HG02798 (cell line): ENCODE data around the gene AKT3.
"Not testable (repeated sequence)": the region's sequence is repeated elsewhere in the genome, so short reads cannot be mapped to it uniquely, and the experiment has no call there.

Experiments used
- ATAC-seq: cut with Tn5 transposase; IDR thresholded peaks from one replicate; pipeline ENCODE4 v1.9.1; 2021; ENCODE audit warnings: mild to moderate bottlenecking; ENCODE audit not compliant: unreplicated experiment, poor library complexity

The AKT3 gene

DNA sequence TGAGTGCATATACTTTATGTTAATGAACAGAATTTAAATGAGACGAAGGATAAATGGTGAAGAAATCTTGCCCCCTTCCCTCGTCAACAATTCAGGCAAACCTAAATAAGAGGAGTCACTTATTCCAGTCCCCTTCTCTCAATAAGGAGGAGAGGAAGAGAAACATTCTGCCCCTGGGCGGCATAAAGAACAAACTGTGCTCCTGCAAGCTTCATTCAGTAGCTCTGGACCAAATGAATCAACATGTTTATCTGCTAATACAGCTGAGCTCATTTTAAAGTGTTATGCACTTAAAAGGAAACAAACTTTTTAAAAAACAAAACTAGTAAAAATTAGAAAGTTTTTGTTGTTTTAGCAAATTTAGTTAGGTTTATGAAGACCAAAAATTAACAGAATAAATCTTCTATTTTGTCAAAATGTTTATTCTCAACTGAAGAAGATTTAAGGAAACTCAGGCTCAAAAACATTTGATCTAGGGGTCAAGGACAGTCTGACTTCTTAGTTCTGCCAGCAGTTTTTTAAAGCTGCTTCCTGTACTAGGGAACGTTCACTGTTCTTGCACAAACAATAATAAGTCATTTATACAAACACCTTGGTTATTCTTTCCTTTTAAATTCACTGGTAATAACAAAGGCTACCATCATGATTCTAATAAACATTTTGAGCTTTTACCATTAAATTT lies 58.3 kb downstream of the AKT3 start:
- ATAC-seq: no peak

DNA sequence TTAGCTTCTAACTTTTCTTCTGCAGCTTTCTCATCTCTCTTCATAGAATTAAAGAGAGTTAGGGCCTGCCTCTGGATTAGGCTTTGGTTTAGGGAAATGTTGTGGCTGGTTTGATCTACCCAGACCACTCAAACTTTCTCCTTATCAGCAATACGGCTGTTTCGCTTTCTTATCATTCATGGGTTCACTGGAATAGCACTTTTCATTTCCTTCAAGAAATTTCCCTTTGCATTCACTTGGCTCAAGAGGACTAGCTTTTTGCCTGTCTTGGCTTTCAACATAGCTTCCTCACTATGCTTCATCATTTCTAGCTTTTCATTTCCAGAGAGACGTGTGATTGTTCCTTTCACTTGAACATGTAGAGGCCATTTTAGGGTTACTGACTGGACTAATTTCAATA lies 59.6 kb downstream of the AKT3 start:
- ATAC-seq: no peak

DNA sequence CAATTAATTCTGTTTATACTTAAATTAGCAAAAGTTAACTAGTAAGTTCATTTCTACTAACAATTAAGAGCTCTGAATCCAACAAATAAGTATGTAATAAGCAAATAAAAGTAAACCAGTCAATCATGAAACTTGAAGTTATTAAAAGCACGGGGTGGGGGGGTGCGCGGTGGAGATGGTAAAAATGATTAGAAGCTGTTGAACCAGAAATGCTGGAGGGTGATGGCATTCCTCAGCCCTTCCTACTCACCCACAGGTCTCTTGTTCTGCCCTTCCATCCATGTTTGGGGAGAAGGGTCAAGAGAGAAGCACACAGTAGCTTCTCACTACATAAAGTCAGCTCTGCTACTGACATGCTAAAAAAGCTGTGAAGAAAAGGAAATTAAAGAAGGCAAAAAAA lies 63.5 kb downstream of the AKT3 start:
- no peak for ATAC-seq

DNA sequence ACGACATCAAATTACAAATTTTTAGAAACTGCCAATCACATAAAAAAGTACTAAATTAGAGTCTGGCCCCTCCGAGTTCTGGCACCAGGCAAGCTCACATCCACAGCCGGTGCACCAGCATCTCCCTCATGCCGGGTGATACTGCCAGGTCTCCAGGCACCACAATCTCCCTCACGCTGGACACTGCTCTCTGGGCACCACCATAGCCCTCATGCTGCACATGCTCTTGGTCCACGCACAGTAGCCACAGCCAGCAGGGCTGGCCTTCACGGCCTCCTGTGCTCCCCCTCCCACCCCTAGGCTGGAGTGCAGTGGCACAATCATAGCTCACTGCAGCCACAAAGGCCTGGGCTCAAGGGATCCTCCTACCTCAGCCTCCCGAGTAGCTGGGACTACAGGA lies 65.5 kb downstream of the AKT3 start:
- no peak for ATAC-seq

DNA sequence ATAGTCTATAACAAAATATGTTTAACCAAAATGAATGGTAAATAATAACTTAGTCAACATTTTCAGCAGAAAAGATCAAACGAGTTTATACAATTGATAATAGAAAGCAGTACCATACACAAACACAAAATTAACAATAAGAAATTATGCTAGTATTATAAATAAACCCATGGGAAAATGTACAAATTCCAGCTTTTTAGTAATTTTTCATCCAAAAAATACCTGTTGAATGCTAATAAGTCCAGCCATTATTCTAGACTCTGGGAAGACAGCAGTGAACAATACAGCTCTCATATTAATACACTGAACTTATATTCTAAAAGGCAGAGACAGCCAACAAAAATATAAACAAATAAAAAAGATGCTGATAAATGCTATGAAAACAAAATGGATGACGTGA lies 66.3 kb downstream of the AKT3 start:
- ATAC-seq: no peak

DNA sequence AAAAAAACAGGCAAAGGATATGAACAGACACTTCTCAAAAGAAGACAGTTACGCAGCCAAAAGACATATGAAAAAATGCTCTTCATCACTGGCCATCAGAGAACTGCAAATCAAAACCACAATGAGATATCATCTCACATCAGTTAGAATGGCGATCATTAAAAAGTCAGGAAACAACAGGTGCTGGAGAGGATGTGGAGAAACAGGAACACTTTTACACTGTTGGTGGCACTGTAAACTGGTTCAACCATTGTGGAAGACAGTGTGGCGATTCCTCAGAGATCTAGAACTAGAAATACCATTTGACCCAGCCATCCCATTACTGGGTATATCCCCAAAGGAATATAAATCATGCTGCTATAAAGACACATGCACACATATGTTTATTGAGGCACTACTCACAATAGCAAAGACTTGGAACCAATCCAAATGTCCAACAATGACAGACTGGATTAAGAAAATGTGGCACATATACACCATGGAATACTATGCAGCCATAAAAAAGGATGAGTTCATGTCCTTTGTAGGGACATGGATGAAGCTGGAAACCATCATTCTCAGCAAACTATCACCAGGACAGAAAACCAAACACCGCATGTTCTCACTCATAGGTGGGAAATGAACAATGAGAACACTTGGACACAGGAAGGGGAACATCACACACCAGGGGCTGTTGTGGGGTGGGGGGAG lies 77.5 kb downstream of the AKT3 start:
- not testable (repeated sequence) for ATAC-seq

DNA sequence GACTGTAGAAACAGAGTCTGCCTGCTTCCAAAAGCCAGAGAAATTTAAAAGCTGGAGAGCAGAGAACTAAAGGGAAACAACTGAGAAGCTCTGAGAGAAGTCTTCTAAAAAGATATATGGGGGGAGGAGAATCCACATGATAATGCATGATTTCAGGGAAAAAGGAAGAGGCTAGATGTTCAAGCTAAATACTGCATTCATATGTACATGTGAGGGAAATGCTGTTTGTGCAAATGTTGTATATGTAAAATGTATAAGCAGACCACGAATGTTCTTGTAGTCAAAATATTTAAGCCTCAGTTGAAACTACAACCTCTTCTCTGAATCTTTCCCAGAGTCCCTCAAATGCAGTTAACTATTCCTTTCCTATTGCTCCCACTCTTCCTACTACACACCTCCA lies 79.2 kb downstream of the AKT3 start:
- ATAC-seq: no peak

DNA sequence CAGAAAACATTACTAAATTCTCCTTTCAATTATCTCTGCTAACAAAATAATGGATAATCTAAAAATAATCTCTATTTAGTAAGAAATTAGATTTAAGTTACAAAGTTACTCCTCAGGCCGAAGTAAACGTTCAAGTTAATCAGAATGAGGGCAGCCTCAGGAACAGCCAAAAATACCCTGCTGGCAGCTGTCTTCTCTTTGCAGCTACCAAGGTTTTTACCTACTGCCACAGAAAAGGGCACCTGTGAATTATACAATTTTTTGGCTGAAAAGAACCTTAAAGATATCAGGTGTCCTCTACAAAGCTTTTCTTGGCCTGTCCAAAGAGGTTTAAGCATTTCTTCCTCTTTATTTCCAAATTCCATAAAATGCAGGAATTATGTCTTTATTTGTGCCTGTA lies 84.4 kb downstream of the AKT3 start:
- ATAC-seq: no peak

DNA sequence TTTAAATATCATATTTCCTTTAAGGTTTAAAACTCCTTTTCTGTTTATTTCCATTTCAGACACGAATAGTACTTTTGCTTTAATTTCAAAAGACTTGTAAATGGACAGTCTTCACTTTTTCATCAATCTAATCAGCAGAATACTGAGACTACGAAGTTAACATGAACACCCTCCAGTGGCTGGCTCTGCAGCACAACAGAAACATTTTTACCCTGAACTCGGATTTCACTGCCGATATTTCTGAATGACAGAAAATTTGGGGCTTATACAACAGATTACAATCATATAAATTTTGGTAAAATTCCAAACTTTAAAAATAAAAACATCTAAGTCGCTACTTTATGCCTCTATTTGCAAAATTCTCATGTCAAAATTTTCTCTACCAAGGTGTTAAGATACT lies 86.2 kb downstream of the AKT3 start:
- ATAC-seq: no peak

DNA sequence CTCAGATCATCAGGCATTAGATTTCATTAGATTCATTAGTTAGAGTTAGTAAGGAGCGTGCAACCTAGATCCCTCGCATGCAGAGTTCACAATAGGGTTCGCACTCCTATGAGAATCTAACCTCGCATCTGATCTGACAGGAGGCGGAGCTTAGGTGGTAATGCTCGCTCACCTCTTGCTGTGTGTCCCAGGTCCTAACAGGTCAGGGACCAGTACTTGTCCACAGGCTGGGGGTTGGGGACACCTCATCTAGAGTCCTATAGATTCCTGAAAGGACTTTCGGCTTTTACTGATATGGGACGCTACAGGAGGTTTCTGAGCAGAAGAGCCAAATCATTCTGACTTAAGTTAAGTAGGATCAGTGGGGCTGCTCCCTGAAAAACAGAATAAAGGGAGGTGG lies 91.4 kb downstream of the AKT3 start:
- no peak for ATAC-seq

DNA sequence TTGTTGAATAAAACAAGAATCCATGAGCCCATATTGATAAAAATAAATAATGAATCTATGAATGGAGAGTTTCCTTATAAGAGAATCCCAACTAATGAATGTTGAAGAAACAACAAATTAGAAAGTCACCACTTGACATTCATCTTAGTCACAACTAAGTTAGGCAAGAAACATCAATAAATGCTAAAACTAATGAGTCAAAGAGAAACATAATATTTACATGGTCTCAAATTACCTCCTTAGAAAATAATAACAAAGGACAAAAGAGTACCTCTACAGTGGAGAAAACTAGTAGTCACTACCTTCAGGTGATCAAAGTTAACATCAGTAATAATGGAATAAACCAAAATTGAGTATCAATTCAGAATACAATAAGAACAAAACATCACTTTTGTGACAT lies 93.5 kb downstream of the AKT3 start:
- no peak for ATAC-seq

DNA sequence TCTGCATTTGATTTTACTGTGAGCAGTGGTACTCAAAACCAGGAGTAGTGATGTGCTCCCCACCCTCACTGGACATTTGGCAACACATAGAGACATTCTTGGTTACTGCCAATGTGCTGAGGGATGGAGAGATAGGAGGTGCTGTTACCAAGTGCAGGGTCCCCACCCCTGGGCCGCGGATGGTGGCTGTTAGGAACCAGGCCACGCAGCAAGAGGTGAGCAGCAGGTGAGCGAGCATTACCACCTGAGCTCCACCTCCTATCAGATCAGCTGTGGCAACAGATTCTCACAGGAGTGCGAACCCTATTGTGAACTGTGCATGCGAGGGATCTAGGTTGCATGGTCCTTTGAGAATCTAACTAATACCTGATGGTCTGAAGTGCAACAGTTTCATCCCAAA lies 95.7 kb downstream of the AKT3 start:
- no peak for ATAC-seq

DNA sequence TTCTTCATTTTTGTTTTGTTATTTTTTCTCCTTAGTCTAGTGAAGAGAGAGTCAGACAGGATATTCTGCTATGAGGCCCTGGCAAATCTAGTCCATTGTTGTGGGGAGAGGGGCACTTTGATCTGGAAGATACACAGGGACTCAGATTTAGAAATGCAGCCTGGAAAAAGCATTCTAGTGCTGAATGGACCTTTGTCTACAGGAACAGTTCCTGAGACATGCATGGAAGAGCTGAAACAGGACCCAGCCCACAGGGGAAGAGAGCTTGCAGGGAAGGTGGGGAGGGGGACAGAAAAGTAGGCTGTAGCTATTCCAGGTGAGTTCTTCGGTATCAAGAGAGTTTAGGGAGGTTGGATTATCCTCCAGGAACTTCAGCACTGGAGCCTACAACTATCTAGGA lies 98.5 kb downstream of the AKT3 start:
- no peak for ATAC-seq

DNA sequence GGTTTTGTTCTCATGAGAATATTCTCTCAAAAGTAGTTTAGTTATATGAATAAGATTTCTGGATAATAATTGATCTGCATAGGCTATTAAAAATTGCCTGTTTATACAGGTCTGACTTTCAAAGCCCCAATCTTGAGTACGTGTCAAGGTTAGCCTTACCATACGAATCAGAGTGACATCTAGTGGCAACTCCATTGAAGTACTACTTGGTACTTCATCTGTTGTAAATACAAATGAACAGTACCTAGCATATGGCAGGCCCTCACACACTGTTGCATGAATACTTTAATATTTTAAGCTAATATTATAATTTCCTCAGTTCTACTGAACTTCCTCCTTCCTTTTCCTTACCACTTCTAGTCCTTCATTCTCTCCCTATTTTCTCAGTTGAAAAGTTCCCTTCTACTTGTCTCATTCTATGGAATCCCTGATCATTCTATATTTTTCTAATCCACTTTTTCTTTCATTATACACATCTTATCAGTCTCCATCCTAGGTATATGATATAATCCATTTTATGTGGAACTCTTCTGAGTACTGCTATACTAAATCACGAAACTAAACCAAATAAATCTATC lies 101.2 kb downstream of the AKT3 start:
- peak; percentile 96 for ATAC-seq

DNA sequence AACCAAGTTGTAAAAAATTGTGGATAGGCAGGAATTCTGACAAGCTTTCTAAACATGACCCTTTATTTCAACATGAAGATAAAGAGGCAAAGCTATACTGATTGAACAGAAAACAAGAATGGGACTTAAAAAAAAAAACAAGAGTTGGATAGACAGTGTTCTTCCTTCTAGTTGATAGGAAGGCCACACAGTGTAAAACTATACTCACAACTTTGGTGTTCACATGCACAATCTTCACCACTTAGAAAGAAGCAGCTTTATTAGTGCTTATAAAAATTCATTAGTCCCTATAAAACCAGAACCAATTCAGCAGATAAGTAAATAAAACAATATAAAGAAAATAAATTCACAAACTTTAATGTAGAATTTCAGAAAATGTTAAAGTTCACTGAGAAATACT lies 101.8 kb downstream of the AKT3 start:
- ATAC-seq: no peak

DNA sequence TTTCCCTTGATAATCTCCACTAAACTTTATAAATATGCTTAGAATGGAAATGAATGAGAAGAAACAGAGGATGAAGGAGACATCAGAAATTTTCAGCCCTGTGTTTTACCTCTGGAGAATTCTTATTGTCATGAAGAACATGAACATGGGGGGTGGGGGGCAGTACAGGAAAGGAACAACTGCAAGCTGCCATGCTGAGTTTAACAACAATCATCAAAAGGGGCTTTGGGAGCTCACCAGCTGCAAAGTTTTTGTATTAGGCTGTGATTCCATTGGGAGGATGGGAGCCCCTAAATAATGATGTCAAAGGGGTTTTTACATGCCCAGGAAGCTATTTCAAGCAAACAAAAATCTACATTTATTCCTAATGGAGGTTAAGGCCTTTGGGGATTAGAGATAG lies 103.3 kb downstream of the AKT3 start:
- ATAC-seq: no peak

DNA sequence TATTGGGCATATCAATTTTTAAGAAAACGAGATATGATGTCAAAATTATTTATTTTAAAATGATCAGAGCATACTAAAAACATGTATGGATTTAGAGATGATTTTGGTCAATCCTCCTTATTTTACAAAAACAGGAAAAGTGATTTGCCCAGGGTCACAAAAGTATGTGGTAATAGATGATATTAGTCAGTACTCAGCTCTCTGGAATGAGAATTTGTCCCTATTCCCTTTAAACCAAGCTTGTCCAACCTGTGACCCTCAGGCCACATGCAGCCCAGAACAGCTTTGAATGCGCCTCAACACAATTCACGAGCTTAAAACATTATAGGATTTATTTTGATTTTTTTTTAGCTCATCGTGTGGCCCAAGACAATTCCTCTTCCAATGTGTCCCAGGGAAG lies 104.7 kb downstream of the AKT3 start:
- ATAC-seq: no peak

DNA sequence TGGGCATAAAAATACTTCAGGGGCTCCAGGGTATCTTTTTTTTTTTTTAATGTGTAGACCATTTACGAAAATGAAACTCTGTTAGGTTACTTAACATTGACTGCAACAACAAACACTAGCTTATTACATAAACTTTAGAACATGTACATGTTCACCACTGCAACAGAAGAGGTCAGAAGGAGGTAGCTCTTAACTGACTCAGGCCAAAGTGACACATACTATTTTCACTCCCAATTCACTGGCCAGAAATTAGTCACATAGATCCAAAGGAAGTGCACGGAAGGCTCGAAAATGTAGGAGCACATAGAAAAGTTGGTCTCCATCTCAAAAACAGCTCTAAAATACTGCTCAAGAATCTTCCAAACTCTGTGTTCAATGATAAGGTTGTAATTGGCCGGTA lies 107.2 kb downstream of the AKT3 start:
- no peak for ATAC-seq

DNA sequence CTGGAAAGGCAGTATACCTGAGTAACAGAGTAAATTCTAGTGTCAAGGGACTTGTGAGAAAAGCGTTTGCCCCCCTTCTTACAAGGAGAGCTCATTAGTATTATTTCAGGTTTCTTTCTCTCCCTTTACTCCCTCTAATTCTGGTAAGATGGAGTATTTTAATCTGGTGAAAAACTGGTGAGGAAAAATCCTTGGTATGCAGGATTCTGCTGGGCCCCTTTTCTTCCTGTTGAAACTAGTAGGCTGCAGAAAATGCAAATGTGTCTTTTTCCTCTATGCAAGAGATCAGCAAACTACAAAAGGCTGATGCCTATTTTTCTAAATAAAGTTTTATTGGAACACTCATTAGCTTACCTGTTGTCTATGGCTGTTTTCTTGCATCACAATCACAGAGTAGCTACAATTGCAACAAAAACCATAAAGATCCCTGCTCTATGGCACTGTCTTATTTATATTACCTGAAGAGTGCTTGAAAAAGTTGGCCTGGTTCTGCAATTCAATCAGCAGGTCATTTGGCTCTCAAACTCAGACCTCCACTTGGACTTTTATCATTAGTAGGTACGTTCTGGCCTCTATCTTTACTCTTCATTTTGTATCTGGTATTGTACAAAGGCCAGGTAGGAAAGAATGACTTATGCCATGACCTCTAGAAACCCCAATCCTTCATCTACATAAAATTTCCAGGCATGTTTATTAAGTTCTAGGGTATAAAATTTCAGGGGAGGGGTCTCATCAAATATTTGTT lies 109.6 kb downstream of the AKT3 start:
- ATAC-seq: no peak

DNA sequence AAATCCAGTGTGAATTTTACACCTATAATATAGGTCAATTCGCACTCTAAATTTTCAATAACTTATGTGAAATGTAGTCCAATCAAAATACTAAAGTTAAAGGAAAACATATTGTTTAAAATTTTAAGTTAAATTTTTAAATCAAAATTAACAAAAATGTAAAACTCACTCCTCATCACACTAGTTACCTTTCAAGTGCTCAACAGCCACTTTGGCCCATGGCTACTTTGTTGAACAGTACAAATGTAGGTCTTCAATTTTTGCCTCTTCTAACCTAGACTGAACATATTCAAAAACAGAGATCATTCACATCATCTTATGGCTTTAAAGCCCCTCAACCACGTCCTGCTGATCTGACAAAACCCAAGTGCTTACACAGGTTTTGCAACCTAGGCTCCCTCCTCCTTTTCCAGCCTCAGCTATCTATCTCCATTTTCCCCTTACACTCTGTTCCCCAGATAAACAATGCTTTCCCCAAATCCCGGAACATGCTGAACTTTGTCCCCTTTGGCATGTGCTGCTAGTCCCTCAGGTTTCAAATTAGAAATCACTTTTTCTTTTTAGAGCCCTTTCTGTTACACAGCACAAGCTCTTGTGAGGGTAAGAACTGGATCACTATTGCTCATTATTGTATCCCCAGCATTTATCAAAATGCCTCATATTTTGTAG lies 110.6 kb downstream of the AKT3 start:
- no peak for ATAC-seq

DNA sequence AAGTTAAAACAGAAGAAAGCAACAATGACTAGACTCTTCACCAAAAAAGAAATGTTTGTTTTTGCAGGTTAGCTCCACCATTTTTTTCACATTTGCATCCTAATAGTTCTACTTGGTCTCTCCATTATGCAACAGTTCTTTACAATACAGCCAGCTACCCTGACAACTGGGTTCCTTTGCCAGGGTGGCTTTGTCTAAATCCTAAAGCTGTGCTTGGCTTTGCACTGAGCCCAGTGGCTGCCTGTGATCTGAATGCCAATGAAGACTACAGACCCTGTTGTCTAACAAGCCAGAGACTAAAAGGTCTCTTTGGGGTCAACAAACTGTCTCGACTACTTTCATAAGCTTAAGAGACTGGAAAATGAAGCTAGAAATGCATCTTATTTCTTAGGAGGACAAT lies 112.0 kb downstream of the AKT3 start:
- ATAC-seq: no peak
